H1 (cell line): Measurements from ENCODE around the gene CDR2L. TPM values are rescaled to one million over a fixed set of nuclear protein-coding genes. Genes with fewer than 3 reads are reported as not detected.
A peak's percentile ranks its signal among the peaks of the same experiment; 100 is the strongest.

Experiments
- CTCF ChIA-PET: fragments of 300-600 bp; sonication (Branson Sonifier 250); formaldehyde crosslinking; loops from one replicate; lab custom pipeline; 2021; ENCODE audit not compliant: partially characterized antibody; lab: Charles Lee
- POLR2A ChIA-PET: fragments of 300-600 bp; sonication (Branson Sonifier 250); formaldehyde crosslinking; loops from one replicate; lab custom pipeline; 2021; ENCODE audit warnings: inconsistent platforms; ENCODE audit not compliant: partially characterized antibody; lab: Charles Lee
- DNase-seq, 2 experiments: peaks; one replicate each; pipeline versions ENCODE4 v3.0.0 to v3.0.0-alpha.2; 2010 to 2022; ENCODE audit warnings: low spot score in 2 of 2, low read depth in 1 of 2, mixed read lengths in 1 of 2
- FAIRE-seq: peaks from 2 replicates; lab custom pipeline; 2011; peaks lifted over from hg19 to GRCh38; lab: Jason Lieb, UNC
- H2AFZ ChIP-seq: 2 replicates; pipeline ENCODE4 v1.8.1; 2012; ENCODE audit warnings: low read length, inconsistent platforms
- H2AK5ac ChIP-seq: 2 replicates; pipeline ENCODE4 v1.6.1; 2013; ENCODE audit warnings: low read depth, low read length
- H2BK120ac ChIP-seq: replicated peaks from 2 replicates; pipeline ENCODE3; 2013; ENCODE audit warnings: low read depth, low read length, inconsistent platforms
- H2BK12ac ChIP-seq: 2 replicates; pipeline ENCODE4 v1.6.1; 2013; ENCODE audit warnings: low read depth, low read length
- H2BK15ac ChIP-seq: 2 replicates; pipeline ENCODE4 v1.6.1; 2013; ENCODE audit warnings: low read length
- H2BK20ac ChIP-seq: 2 replicates; pipeline ENCODE4 v1.6.1; 2013; ENCODE audit warnings: low read length
- H2BK5ac ChIP-seq: 2 replicates; pipeline ENCODE4 v1.6.1; 2013; ENCODE audit warnings: low read depth, low read length
- H3K14ac ChIP-seq: 2 replicates; pipeline ENCODE4 v1.6.1; 2013; ENCODE audit warnings: inconsistent platforms; ENCODE audit not compliant: insufficient read length
- H3K18ac ChIP-seq: 2 replicates; pipeline ENCODE4 v1.6.1; 2013; ENCODE audit warnings: low read length; ENCODE audit errors: extremely low read depth
- H3K23ac ChIP-seq: 2 replicates; pipeline ENCODE4 v1.6.1; 2013; ENCODE audit warnings: inconsistent platforms; ENCODE audit not compliant: insufficient read length
- H3K23me2 ChIP-seq: 2 replicates; pipeline ENCODE4 v1.6.1; 2013; ENCODE audit warnings: low read depth, low read length
- H3K27ac ChIP-seq: 2 replicates; pipeline ENCODE4 v1.6.1; 2011; ENCODE audit warnings: low read depth, low read length, inconsistent platforms
- H3K27me3 ChIP-seq, 4 experiments: replicated peaks in 1 of 4; 1 replicate in 1 of 4; 2 replicates in 3 of 4; pipeline versions ENCODE4 v1.6.1 to v1.8.1; 2011 to 2013; ENCODE audit warnings: low read length in 3 of 4, mild to moderate bottlenecking in 3 of 4, inconsistent platforms in 2 of 4, mixed read lengths in 2 of 4, moderate library complexity in 1 of 4; ENCODE audit not compliant: control insufficient read depth in 3 of 4, insufficient read depth in 3 of 4; ENCODE audit errors: extremely low read depth in 1 of 4
- H3K36me3 ChIP-seq, 4 experiments: 2 replicates each; pipeline versions ENCODE4 v1.6.1 to v1.8.1; 2011 to 2013; ENCODE audit warnings: mild to moderate bottlenecking in 4 of 4, low read length in 3 of 4, moderate library complexity in 2 of 4, control low read depth in 1 of 4, inconsistent platforms in 1 of 4; ENCODE audit not compliant: insufficient read depth in 4 of 4, control insufficient read depth in 2 of 4
- H3K4ac ChIP-seq: replicated peaks from 2 replicates; pipeline ENCODE3; 2013; ENCODE audit warnings: low read length, low read depth, mixed read lengths, inconsistent platforms; ENCODE audit not compliant: insufficient read length
- H3K4me1 ChIP-seq, 4 experiments: replicated peaks in 1 of 4; 1 replicate in 1 of 4; 2 replicates in 3 of 4; pipeline versions ENCODE4 v1.6.1 to v1.8.1; 2011 to 2013; ENCODE audit warnings: low read length in 3 of 4, inconsistent platforms in 2 of 4, mixed read lengths in 1 of 4; ENCODE audit not compliant: insufficient read depth in 4 of 4, control insufficient read depth in 3 of 4
- H3K4me2 ChIP-seq, 2 experiments: 2 replicates each; pipeline versions ENCODE4 v1.6.1 to v1.8.1; 2011 to 2013; ENCODE audit warnings: low read depth in 2 of 2, low read length in 2 of 2, control low read depth in 1 of 2, inconsistent platforms in 1 of 2, mild to moderate bottlenecking in 1 of 2; ENCODE audit not compliant: insufficient read depth in 1 of 2
- H3K4me3 ChIP-seq, 4 experiments: fragments of 200-600, 300-600 bp in 1 of 4; sonication (generic), shearing (Covaris generic), sonication (Bioruptor Twin) in 1 of 4; 2 replicates each; pipeline versions ENCODE4 v1.5.1 to v1.8.1; 2011 to 2016; ENCODE audit warnings: low read length in 4 of 4, low read depth in 3 of 4, control low read depth in 2 of 4, inconsistent platforms in 2 of 4, mild to moderate bottlenecking in 2 of 4, mixed read lengths in 1 of 4, moderate library complexity in 1 of 4; ENCODE audit not compliant: insufficient read depth in 2 of 4; ENCODE audit errors: extremely low read depth in 1 of 4
- H3K56ac ChIP-seq: replicated peaks from 2 replicates; pipeline ENCODE3; 2013; ENCODE audit warnings: low read depth, mild to moderate bottlenecking, mixed read lengths, low read length, inconsistent platforms; ENCODE audit not compliant: insufficient read length
- H3K79me1 ChIP-seq: 2 replicates; pipeline ENCODE4 v1.6.1; 2013; ENCODE audit warnings: low read depth, low read length, control low read depth
- H3K79me2 ChIP-seq, 2 experiments: 2 replicates each; pipeline versions ENCODE4 v1.6.1 to v1.8.1; 2012 to 2013; ENCODE audit warnings: low read length in 2 of 2, mild to moderate bottlenecking in 2 of 2, inconsistent platforms in 1 of 2; ENCODE audit not compliant: insufficient read depth in 2 of 2, control insufficient read depth in 1 of 2
- H3K9ac ChIP-seq, 4 experiments: replicated peaks in 1 of 4; 1 replicate in 1 of 4; 2 replicates in 3 of 4; pipeline versions ENCODE4 v1.6.1 to v1.8.1; 2011 to 2013; ENCODE audit warnings: low read depth in 3 of 4, low read length in 3 of 4, control low read depth in 2 of 4, mild to moderate bottlenecking in 2 of 4, moderate library complexity in 2 of 4, inconsistent platforms in 1 of 4; ENCODE audit errors: extremely low read depth in 1 of 4
- H3K9me3 ChIP-seq, 2 experiments: 2 replicates each; pipeline versions ENCODE4 v1.6.1 to v1.8.1; 2012 to 2013; ENCODE audit warnings: mild to moderate bottlenecking in 2 of 2, moderate library complexity in 2 of 2, control low read depth in 1 of 2, inconsistent platforms in 1 of 2, low read depth in 1 of 2, low read length in 1 of 2, mixed read lengths in 1 of 2; ENCODE audit not compliant: insufficient read depth in 2 of 2
- H4K20me1 ChIP-seq, 2 experiments: replicated peaks in 1 of 2; 2 replicates each; pipeline versions ENCODE3 to v1.8.1; 2011 to 2013; ENCODE audit warnings: inconsistent platforms in 2 of 2, low read length in 2 of 2, mild to moderate bottlenecking in 1 of 2; ENCODE audit not compliant: insufficient read depth in 2 of 2, control insufficient read depth in 1 of 2
- H4K5ac ChIP-seq: 2 replicates; pipeline ENCODE4 v1.6.1; 2013; ENCODE audit warnings: low read length, low read depth, mixed read lengths, inconsistent platforms; ENCODE audit not compliant: insufficient read length
- H4K8ac ChIP-seq: 2 replicates; pipeline ENCODE4 v1.8.0; 2013; ENCODE audit warnings: mild to moderate bottlenecking, moderate library complexity, low read length, inconsistent platforms; ENCODE audit not compliant: insufficient read depth; ENCODE audit errors: extremely low read depth
- H4K91ac ChIP-seq: replicated peaks from 2 replicates; pipeline ENCODE3; 2013; ENCODE audit warnings: low read length, mixed read lengths, inconsistent platforms; ENCODE audit not compliant: insufficient read length
- ATF2 ChIP-seq: IDR thresholded peaks from 2 replicates; pipeline ENCODE4 v1.6.1; 2012; ENCODE audit warnings: low read length, inconsistent platforms
- BACH1 ChIP-seq: IDR thresholded peaks from 2 replicates; pipeline ENCODE4 v1.6.1; 2012; ENCODE audit warnings: low read length, improper control_type of control experiment
- EP300 ChIP-seq, 2 experiments: IDR thresholded peaks; 1 replicate in 1 of 2; 2 replicates in 1 of 2; pipeline ENCODE4 v1.6.1; 2011 to 2012; ENCODE audit warnings: low read depth in 2 of 2, low read length in 2 of 2, mild to moderate bottlenecking in 2 of 2, borderline replicate concordance in 1 of 2, inconsistent platforms in 1 of 2, moderate library complexity in 1 of 2
- SIN3A ChIP-seq, 2 experiments: IDR thresholded peaks in 1 of 2; conservative IDR thresholded peaks in 1 of 2; 2 replicates each; pipeline ENCODE4 v1.6.1; 2011 to 2012; ENCODE audit warnings: low read length in 2 of 2, improper control_type of control experiment in 1 of 2, low read depth in 1 of 2, mild to moderate bottlenecking in 1 of 2
- TEAD4 ChIP-seq: IDR thresholded peaks from 2 replicates; pipeline ENCODE4 v1.6.1; 2012; ENCODE audit warnings: low read depth, low read length, inconsistent platforms, mixed read lengths
- WGBS, 2 experiments: shearing (Covaris generic) in 1 of 2; methylation state at CpG; one replicate each; pipeline versions ENCODE4 v1.1.6 to v1.1.7; 2013 to 2015; ENCODE audit warnings: low lambda C conversion rate in 2 of 2, mixed read lengths in 2 of 2, inconsistent platforms in 1 of 2, low coverage in 1 of 2, missing lambda C conversion rate in 1 of 2; ENCODE audit not compliant: insufficient replicate concordance in 2 of 2, insufficient coverage in 1 of 2, insufficient read length in 1 of 2; ENCODE audit errors: extremely low coverage in 1 of 2, missing lambda C conversion rate in 1 of 2; 5-methylcytosine and 5-hydroxymethylcytosine counted together
- polyA plus RNA-seq, 7 experiments: library from polyadenylated mRNA; depleted of rRNA in 3 of 7; stranded (reverse) in 5 of 7; unstranded in 2 of 7; fragments of >200 nt in 5 of 7; fragments of 200-250 nt in 2 of 7; gene quantifications; 1 replicate in 5 of 7; 2 replicates in 1 of 7; 4 replicates in 1 of 7; pipeline versions ENCODE4 v1.2.1 to v1.2.3, GENCODE V29; 2011 to 2013; ENCODE audit warnings: missing spikeins in 2 of 7, mixed read lengths in 2 of 7
- total RNA-seq: library from RNA; stranded (reverse); fragmentation: NEBNext Ultra II Directional; extraction: Animal tissue kit (Norgen Biotek cat#: 25700); gene quantifications from 2 replicates; pipeline ENCODE4 v1.2.1, GENCODE V29; 2021
- TF ChIP-seq, protein P1 (sequence below): IDR thresholded peaks from 2 replicates; pipeline ENCODE4 v1.6.1; 2011; ENCODE audit warnings: low read length, improper control_type of control experiment

The CDR2L gene
- total and polyA plus RNA-seq, 2 of the 8 experiments (the other 6 are each of a cell fraction or from before 2014, with no cell fraction given) = 20.4 to 38.1 TPM

DNA sequence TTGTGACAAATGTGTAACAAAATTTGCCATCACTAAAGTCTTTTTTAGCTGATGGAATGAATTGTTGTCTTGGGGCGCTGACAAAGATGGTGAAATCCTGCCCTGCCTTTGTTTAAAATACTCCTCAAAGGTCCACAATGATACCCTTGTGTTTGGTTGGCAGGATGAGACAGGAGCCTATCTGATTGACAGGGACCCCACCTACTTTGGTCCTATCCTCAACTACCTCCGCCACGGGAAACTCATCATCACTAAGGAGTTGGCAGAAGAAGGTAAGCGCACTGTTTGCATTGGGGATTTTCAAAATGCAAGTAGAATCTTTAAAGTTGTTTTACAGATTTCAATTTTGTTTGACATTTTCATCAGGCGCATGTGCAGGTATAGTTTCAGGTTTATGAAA, 61.6 kb downstream of the CDR2L start:
- Histone ChIP-seq H3K27me3 (no peaks in the 10 kb centered on the region), H3K79me1 (peaks cover 6% of the 10 kb centered on the region; the same call in 1 of the 2 replicates), H2BK20ac (no peak overlapping the region), H3K36me3 (peaks cover 2 to 40% (median 24%) of the 10 kb centered on the region in 4 experiments; a peak in 7 of 8 replicates), H4K20me1 (peaks cover 4% of the 10 kb centered on the region in 2 experiments), H3K14ac (no peak overlapping the region), H4K91ac (no peak overlapping the region), H4K5ac (no peak overlapping the region), H3K23me2 (no peaks in the 10 kb centered on the region; the same call in 1 of the 2 replicates), H3K9ac (no peak overlapping the region), H3K4me3 (peak overlapping the region in 1 of 4 experiments; percentile 97; a peak in 2 of 8 replicates), H3K27ac (no peak overlapping the region), H3K4me1 (peaks cover 0 to 10% (median 1%) of the 10 kb centered on the region in 4 experiments; a peak in 3 of 7 replicates), H2BK12ac (no peak overlapping the region), H3K4me2 (peak overlapping the region; percentile 82 to 97; a peak in 2 of 4 replicates), H2AK5ac (no peak overlapping the region), H3K23ac (no peak overlapping the region), H2BK5ac (no peak overlapping the region), H2BK15ac (no peak overlapping the region), H2AFZ (no peak overlapping the region), H4K8ac (no peak overlapping the region), H2BK120ac (no peak overlapping the region), H3K4ac (no peak overlapping the region), H3K9me3 (no peaks in the 10 kb centered on the region), H3K79me2 (peaks cover 8 to 31% of the 10 kb centered on the region in 2 experiments), H3K56ac (no peak overlapping the region), H3K18ac (no peak overlapping the region)
- DNase-seq = no peak
- WGBS, 2 experiments = 96% methylated on average over 5 of the region's 5 CpGs; no CpG with 5 or more reads in 1 of the 2 experiments
- CTCF ChIA-PET = interaction anchor here (0.7 to 2.2 kb wide), 13 partner anchors 10 to 197 kb away, joined by 3 to 10 read pairs (median 4); partner anchors contain the start of gene MRPL58
- TF ChIP-seq TEAD4 (no peak), SIN3A (conservative IDR thresholded peaks at IDR 0.05 in 1 of 2, IDR thresholded peaks at IDR 0.05 in 1 of 2; ENCODE audit: low read depth in 1 of 2, low read length in 2 of 2) (no peak), BACH1 (no peak), EP300 (IDR thresholded peaks at IDR 0.05; ENCODE audit: borderline replicate concordance in 1 of 2, low read depth in 2 of 2, low read length in 2 of 2) (no peak), ATF2 (no peak)
- TF ChIP-seq, protein P1, sequence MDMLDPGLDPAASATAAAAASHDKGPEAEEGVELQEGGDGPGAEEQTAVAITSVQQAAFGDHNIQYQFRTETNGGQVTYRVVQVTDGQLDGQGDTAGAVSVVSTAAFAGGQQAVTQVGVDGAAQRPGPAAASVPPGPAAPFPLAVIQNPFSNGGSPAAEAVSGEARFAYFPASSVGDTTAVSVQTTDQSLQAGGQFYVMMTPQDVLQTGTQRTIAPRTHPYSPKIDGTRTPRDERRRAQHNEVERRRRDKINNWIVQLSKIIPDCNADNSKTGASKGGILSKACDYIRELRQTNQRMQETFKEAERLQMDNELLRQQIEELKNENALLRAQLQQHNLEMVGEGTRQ = no peak
- FAIRE-seq = no peak
- POLR2A ChIA-PET = interaction anchor here (0.7 to 4.8 kb wide), 9 partner anchors 11 to 132 kb away, joined by 3 to 20 read pairs (median 5); partner anchors contain the start of genes MRPL58 and SLC16A5
